Measurements from ENCODE around the gene DECR2. TPM values are rescaled to one million over a fixed set of nuclear protein-coding genes. Genes with fewer than 3 reads are reported as not detected.

Gene DECR2
- total and polyA plus RNA-seq, 2 of the 4 experiments (the other 2 are of a cell fraction) = 3.9 to 26.7 TPM

DNA sequence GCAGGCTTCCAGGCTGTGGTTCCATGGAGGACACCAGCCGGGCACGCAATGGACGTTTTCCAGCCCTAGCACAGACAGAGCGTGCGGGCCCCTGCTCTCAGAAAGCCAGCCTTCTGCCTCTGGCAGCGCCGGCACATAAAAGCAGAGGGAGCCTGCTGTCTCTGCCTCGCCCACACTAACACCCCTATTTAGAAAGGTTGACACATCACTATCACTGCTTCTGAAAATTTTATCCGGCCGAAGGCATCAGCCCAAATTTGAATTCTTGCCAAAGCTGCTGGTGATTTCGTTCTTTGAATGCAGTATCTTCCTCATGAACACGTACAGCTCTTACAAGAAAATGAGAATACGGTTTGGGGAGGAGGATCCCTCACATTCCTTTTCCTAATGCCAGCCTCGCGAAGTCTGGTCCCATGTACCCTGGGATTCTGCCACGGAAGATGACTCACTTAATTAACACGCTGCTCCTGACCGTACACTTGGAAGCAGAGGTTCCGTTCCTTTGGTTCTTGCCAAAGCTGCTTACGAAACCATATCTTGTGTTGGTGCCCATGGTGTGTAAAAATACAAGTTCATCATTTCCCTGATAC, 22.4 kb downstream of the DECR2 start:
- Histone ChIP-seq H3K23ac (ENCODE audit: low read depth, low read length) (peak overlapping the region; percentile 96), H3K4ac (ENCODE audit: low read depth, low read length) (peak overlapping the region; percentile 97), H2BK20ac (ENCODE audit: low read depth, low read length) (peak overlapping the region; percentile 97), H3K14ac (replicated peaks; ENCODE audit: low read depth, low read length) (peak overlapping the region; percentile 87), H2BK5ac (ENCODE audit: low read depth, low read length, poor library complexity, severe bottlenecking) (peak overlapping the region; percentile 96), H3K56ac (ENCODE audit: extremely low read depth, insufficient read depth, low read length) (peak overlapping the region; percentile 47), H4K20me1 (ENCODE audit: insufficient read depth, low read length) (peaks cover 27% of the 10 kb centered on the region), H3K18ac (ENCODE audit: low read depth, low read length) (peak overlapping the region; percentile 36), H3K9me3 (ENCODE audit: control insufficient read depth, insufficient read depth, low read length) (no peaks in the 10 kb centered on the region), H4K5ac (ENCODE audit: low read depth, low read length) (peak overlapping the region; percentile 55; the same call in 1 of the 2 replicates), H3K9me1 (ENCODE audit: insufficient read depth, low read length) (peaks cover 16% of the 10 kb centered on the region), H3K36me3 (ENCODE audit: control insufficient read depth, insufficient read depth, low read length) (no peaks in the 10 kb centered on the region; the same call in 1 of the 2 replicates), H2AK9ac (replicated peaks; ENCODE audit: low read depth, low read length, poor library complexity) (peak overlapping the region; percentile 99), H3K4me1 (ENCODE audit: control insufficient read depth, insufficient read depth, low read length) (peaks cover 13% of the 10 kb centered on the region), H3K9ac (ENCODE audit: low read depth, low read length) (peak overlapping the region; percentile 1; the same call in 1 of the 2 replicates), H3K79me1 (ENCODE audit: low read depth in 1 of 2, low read length in 2 of 2) (peaks cover 19 to 39% of the 10 kb centered on the region in 2 experiments), H4K8ac (ENCODE audit: low read depth in 2 of 2, low read length in 2 of 2) (peak overlapping the region; percentile 3 to 85; a peak in 3 of 4 replicates), H2BK120ac (ENCODE audit: low read depth, low read length) (peak overlapping the region; percentile 99), H3K27ac (ENCODE audit: insufficient read depth, low read length) (peak overlapping the region; percentile 83), H2AK5ac (ENCODE audit: low read depth, low read length) (peak overlapping the region; percentile 99), H4K91ac (ENCODE audit: insufficient read depth, low read depth, low read length) (peak overlapping the region; percentile 88), H3K4me3 (ENCODE audit: insufficient read depth, low read depth, low read length) (no peak overlapping the region), H2AFZ (replicated peaks; ENCODE audit: low read length, poor library complexity) (peak overlapping the region; percentile 98), H3K4me2 (ENCODE audit: low read depth, low read length) (peak overlapping the region; percentile 88), H3K27me3 (ENCODE audit: control insufficient read depth, insufficient read depth, low read length) (no peaks in the 10 kb centered on the region), H2BK15ac (ENCODE audit: low read depth, low read length) (peak overlapping the region; percentile 37; the same call in 2 of the 3 replicates)
- DNase-seq (peak; percentile 94), ATAC-seq (ENCODE audit: low read depth) (peak; percentile 55)
- WGBS, 2 experiments (ENCODE audit: extremely low coverage in 2 of 2, insufficient read length in 1 of 2) = 39% methylated on average over 4 of the region's 20 CpGs; no CpG with 5 or more reads in 1 of the 2 experiments
- peak; percentile 41; the same call in 1 of the 2 replicates for TF ChIP-seq BHLHE40 (IDR thresholded peaks at IDR 0.05; ENCODE audit: low read depth, low read length)
- no peak for TF ChIP-seq MAFK (IDR thresholded peaks at IDR 0.05; ENCODE audit: low read depth, low read length)
- TF ChIP-seq CEBPB (IDR thresholded peaks at IDR 0.05; ENCODE audit: low read depth, low read length) = peak; percentile 72
- TF ChIP-seq RCOR1 (IDR thresholded peaks at IDR 0.05; ENCODE audit: insufficient replicate concordance, low read length) = no peak
- TF ChIP-seq NFE2L2 (IDR thresholded peaks at IDR 0.05; ENCODE audit: low read depth, low read length) = no peak; the same call in 1 of the 2 replicates
- TF ChIP-seq CHD1 (IDR thresholded peaks at IDR 0.05; ENCODE audit: low read depth, low read length) = no peak
- no peak for TF ChIP-seq CTCF (conservative IDR thresholded peaks at IDR 0.05; ENCODE audit: low read depth, low read length)
- no peak for TF ChIP-seq RFX5 (IDR thresholded peaks at IDR 0.05; ENCODE audit: low read depth, low read length)
- no peak for TF ChIP-seq MXI1 (IDR thresholded peaks at IDR 0.05; ENCODE audit: borderline replicate concordance, low read depth, low read length)
- 0 out of 2 replicates have a peak, but pooled peaks have one; percentile 37 for TF ChIP-seq POLR2A (IDR thresholded peaks at IDR 0.05; ENCODE audit: low read depth, low read length)
- no peak for TF ChIP-seq MAZ (IDR thresholded peaks at IDR 0.05; ENCODE audit: borderline replicate concordance, low read depth, low read length)
- TF ChIP-seq FOS (IDR thresholded peaks at IDR 0.05; ENCODE audit: low read depth, low read length) = peak; percentile 66; the same call in 1 of the 2 replicates
- TF ChIP-seq RAD21 (IDR thresholded peaks at IDR 0.05; ENCODE audit: low read length) = no peak
- no peak; the same call in 1 of the 2 replicates for TF ChIP-seq USF2 (IDR thresholded peaks at IDR 0.05; ENCODE audit: low read depth, low read length)
- ChIA-PET POLR2A (ENCODE audit: unreplicated experiment) (no interaction called here), CTCF (no interaction called here)
- BruUV-seq (replicated peaks) = no TSS peak
- dilution Hi-C loops (cut with HindIII; ENCODE audit: low sequenced_read_pairs, unreplicated experiment) = no loop called here
- in situ Hi-C loops (cut with MboI; ENCODE audit: low sequenced_read_pairs) = no loop called here
- intact Hi-C loops (cut with micrococcal nuclease) = loop anchor here (2.0 kb wide), 2 partner anchors 71 to 103 kb away; partner anchors contain the start of gene CAPN15

Data from IMR-90 (cell line).